Astrocyte of the spinal cord (primary cell): ENCODE results near the gene TUBA1A.

Source experiments
- DNase-seq: peaks from one replicate; pipeline ENCODE4 v3.0.0; 2011; ENCODE audit warnings: low read depth, low spot score
- H3K4me3 ChIP-seq: 2 replicates; pipeline ENCODE4 v1.5.1; 2011; ENCODE audit warnings: low read depth, mild to moderate bottlenecking, low read length, moderate library complexity
- CTCF ChIP-seq: IDR thresholded peaks from 2 replicates; pipeline ENCODE4 v1.5.1; 2012; ENCODE audit warnings: low read depth, mild to moderate bottlenecking, low read length, inconsistent platforms
- in situ Hi-C: cut with HindIII; loops from 2 replicates; pipeline ENCODE4 v1.10.0; 2017; ENCODE audit warnings: low sequenced_read_pairs

TUBA1A gene

GRCh38 chr12:49230176-49230804 lies 41.4 kb upstream of the TUBA1A start:
- in situ Hi-C loops = no loop called here
- no peak for DNase-seq
- H3K4me3 ChIP-seq = no peak overlapping the region
- TF ChIP-seq CTCF = no peak

GRCh38 chr12:49228653-49229052 lies 39.8 kb upstream of the TUBA1A start:
- no peak overlapping the region for H3K4me3 ChIP-seq
- DNase-seq = no peak
- in situ Hi-C loops = no loop called here
- TF ChIP-seq CTCF = no peak

GRCh38 chr12:49227713-49228112 lies 38.8 kb upstream of the TUBA1A start:
- in situ Hi-C loops = no loop called here
- no peak for TF ChIP-seq CTCF
- DNase-seq = no peak
- H3K4me3 ChIP-seq = no peak overlapping the region

- H3K4me3 ChIP-seq = no peak overlapping the region
- in situ Hi-C loops = no loop called here
- peak; percentile 37 for TF ChIP-seq CTCF
- peak; percentile 65 for DNase-seq
These were observed 36.8 kb upstream of the TUBA1A start for GRCh38 chr12:49225576-49226166.

GRCh38 chr12:49223590-49224369 lies 34.9 kb upstream of the TUBA1A start:
- H3K4me3 ChIP-seq = no peak overlapping the region
- in situ Hi-C loops = no loop called here
- TF ChIP-seq CTCF = no peak
- DNase-seq = no peak

GRCh38 chr12:49223122-49223521 lies 34.2 kb upstream of the TUBA1A start:
- TF ChIP-seq CTCF = no peak
- in situ Hi-C loops = no loop called here
- no peak for DNase-seq
- H3K4me3 ChIP-seq = no peak overlapping the region
